Lower leg skin (tissue), 4 donors: ENCODE measurements around the gene GIMAP6. TPM values are rescaled to one million over a fixed set of nuclear protein-coding genes. Genes with fewer than 3 reads are reported as not detected.

Experiments
- DNase-seq, 2 donors: peaks; one replicate each; pipeline ENCODE4 v3.0.0-alpha.2; 2019; ENCODE audit warnings: low spot score in 2 of 2
- H3K4me3 ChIP-seq: fragments of 200-600 bp; sonication (generic); 2 replicates; pipeline ENCODE4 v1.5.1; 2017; ENCODE audit warnings: mild to moderate bottlenecking, low read depth; ENCODE audit not compliant: poor library complexity, severe bottlenecking
- CTCF ChIP-seq, 3 donors: fragments of 450-650 bp; IDR thresholded peaks; one replicate each; pipeline ENCODE4 v1.5.1; 2016; ENCODE audit warnings: antibody characterized with exemption in 3 of 3, mild to moderate bottlenecking in 3 of 3, moderate library complexity in 2 of 3
- POLR2A ChIP-seq, 2 donors: fragments of 450-650 bp; IDR thresholded peaks; one replicate each; pipeline ENCODE4 v1.6.1; 2016 to 2017; ENCODE audit warnings: antibody characterized with exemption in 2 of 2, mild to moderate bottlenecking in 1 of 2, moderate library complexity in 1 of 2
- WGBS, 2 donors: methylation state at CpG; one replicate each; pipeline ENCODE4 v1.1.5; 2018; 5-methylcytosine and 5-hydroxymethylcytosine counted together
- intact Hi-C: fragments of 100-400 bp; cut with DNase I; formaldehyde crosslinking; loops from one replicate; pipeline ENCODE4 v1.15.0; 2023; ENCODE audit warnings: low total_unique reads
- total RNA-seq, 4 donors: library from RNA; depleted of rRNA; stranded (reverse); fragments of >200 nt; gene quantifications; one replicate each; pipeline ENCODE4 v1.1.0, GENCODE V29; 2016

Gene GIMAP6
- total RNA-seq, 4 donors from 2014 or later = 3.6 to 23.6 (median 9.7) TPM

GRCh38 chr7:150595361-150595760 is 36.8 kb downstream of the GIMAP6 start:
- 76 to 87% methylated on average over 2 of the region's 2 CpGs for WGBS, 2 donors
- H3K4me3 ChIP-seq = no peak overlapping the region
- intact Hi-C loops = no loop called here
- TF ChIP-seq CTCF (IDR thresholded peaks at IDR 0.05) (no peak), POLR2A (IDR thresholded peaks at IDR 0.05) (no peak)
- DNase-seq = no peak

GRCh38 chr7:150594805-150595204 is 37.4 kb downstream of the GIMAP6 start:
- TF ChIP-seq CTCF (IDR thresholded peaks at IDR 0.05) (no peak), POLR2A (IDR thresholded peaks at IDR 0.05) (no peak)
- H3K4me3 ChIP-seq = no peak overlapping the region
- no peak for DNase-seq
- WGBS, 2 donors = 88 to 94% methylated on average over 2 of the region's 2 CpGs
- intact Hi-C loops = no loop called here

GRCh38 chr7:150587551-150587950 is 44.6 kb downstream of the GIMAP6 start:
- 55 to 82% methylated on average over 1 of the region's 1 CpG for WGBS, 2 donors
- no peak for TF ChIP-seq POLR2A (IDR thresholded peaks at IDR 0.05)
- no peak for TF ChIP-seq CTCF (IDR thresholded peaks at IDR 0.05)
- intact Hi-C loops = no loop called here
- DNase-seq = no peak
- H3K4me3 ChIP-seq = no peak overlapping the region

- no peak overlapping the region for H3K4me3 ChIP-seq
- DNase-seq = no peak
- intact Hi-C loops = no loop called here
- TF ChIP-seq CTCF (IDR thresholded peaks at IDR 0.05) (no peak), POLR2A (IDR thresholded peaks at IDR 0.05) (no peak)
These were observed 45.4 kb downstream of the GIMAP6 start for GRCh38 chr7:150586785-150587152.

GRCh38 chr7:150586068-150586784 is 46.0 kb downstream of the GIMAP6 start:
- WGBS, 2 donors = 49 to 62% methylated on average over 4 of the region's 4 CpGs
- DNase-seq = no peak
- H3K4me3 ChIP-seq = no peak overlapping the region
- TF ChIP-seq POLR2A (IDR thresholded peaks at IDR 0.05) (no peak), CTCF (IDR thresholded peaks at IDR 0.05) (no peak)
- intact Hi-C loops = no loop called here

GRCh38 chr7:150585199-150585598 is 47.0 kb downstream of the GIMAP6 start:
- intact Hi-C loops = no loop called here
- 79 to 89% methylated on average over 7 of the region's 7 CpGs for WGBS, 2 donors
- no peak for TF ChIP-seq POLR2A (IDR thresholded peaks at IDR 0.05)
- TF ChIP-seq CTCF (IDR thresholded peaks at IDR 0.05) = no peak
- no peak for DNase-seq
- H3K4me3 ChIP-seq = no peak overlapping the region
